ENCODE measurements around the gene FAM184B.
"Not testable (repeated sequence)": the region's sequence is repeated elsewhere in the genome, so short reads cannot be mapped to it uniquely, and the experiment has no call there.

FAM184B gene

GRCh38 chr4:17717301-17717700, 64.1 kb downstream of the FAM184B start:
- no peak for DNase-seq (ENCODE audit: low read depth)

GRCh38 chr4:17715511-17715910, 65.9 kb downstream of the FAM184B start:
- no peak for DNase-seq (ENCODE audit: low read depth)

- no peak for DNase-seq (ENCODE audit: low read depth)
Measured at GRCh38 chr4:17713779-17714178, 67.6 kb downstream of the FAM184B start.

- DNase-seq (ENCODE audit: low read depth): no peak
Measured at GRCh38 chr4:17712166-17712565, 69.3 kb downstream of the FAM184B start.

- DNase-seq (ENCODE audit: low read depth): not testable (repeated sequence)
Measured at GRCh38 chr4:17711206-17711605, 70.2 kb downstream of the FAM184B start.

GRCh38 chr4:17709763-17710068, 71.7 kb downstream of the FAM184B start:
- DNase-seq (ENCODE audit: low read depth): no peak

- DNase-seq (ENCODE audit: low read depth): no peak
Measured at GRCh38 chr4:17708992-17709762, 72.2 kb downstream of the FAM184B start.

GRCh38 chr4:17707671-17708070, 73.8 kb downstream of the FAM184B start:
- no peak for DNase-seq (ENCODE audit: low read depth)

GRCh38 chr4:17705107-17705506, 76.3 kb downstream of the FAM184B start:
- no peak for DNase-seq (ENCODE audit: low read depth)

GRCh38 chr4:17704020-17704650, 77.3 kb downstream of the FAM184B start:
- DNase-seq (ENCODE audit: low read depth): no peak

GRCh38 chr4:17702641-17703040, 78.8 kb downstream of the FAM184B start:
- DNase-seq (ENCODE audit: low read depth): no peak

GRCh38 chr4:17701882-17702281, 79.5 kb downstream of the FAM184B start:
- no peak for DNase-seq (ENCODE audit: low read depth)

- no peak for DNase-seq (ENCODE audit: low read depth)
Measured at GRCh38 chr4:17701138-17701839, 80.1 kb downstream of the FAM184B start.

GRCh38 chr4:17699380-17699779, 82.0 kb downstream of the FAM184B start:
- no peak for DNase-seq (ENCODE audit: low read depth)

GRCh38 chr4:17698116-17698515, 83.3 kb downstream of the FAM184B start:
- DNase-seq (ENCODE audit: low read depth): no peak

- DNase-seq (ENCODE audit: low read depth): no peak
Measured at GRCh38 chr4:17695341-17695740, 86.1 kb downstream of the FAM184B start.

- DNase-seq (ENCODE audit: low read depth): no peak
Measured at GRCh38 chr4:17694552-17694951, 86.9 kb downstream of the FAM184B start.

GRCh38 chr4:17690898-17691297, 90.5 kb downstream of the FAM184B start:
- no peak for DNase-seq (ENCODE audit: low read depth)

GRCh38 chr4:17690135-17690534, 91.3 kb downstream of the FAM184B start:
- DNase-seq (ENCODE audit: low read depth): no peak

GRCh38 chr4:17688011-17688441, 93.4 kb downstream of the FAM184B start:
- no peak for DNase-seq (ENCODE audit: low read depth)

GRCh38 chr4:17687237-17687857, 94.1 kb downstream of the FAM184B start:
- no peak for DNase-seq (ENCODE audit: low read depth)

- DNase-seq (ENCODE audit: low read depth): not testable (repeated sequence)
Measured at GRCh38 chr4:17684648-17685047, 96.8 kb downstream of the FAM184B start.

- no peak for DNase-seq (ENCODE audit: low read depth)
Measured at GRCh38 chr4:17682222-17682566, 99.2 kb downstream of the FAM184B start.

Data from amniotic epithelial cell (primary cell).